HG02852 (cell line): ENCODE results near the gene KATNAL1.
A peak's percentile ranks its signal among the peaks of the same experiment; 100 is the strongest.

Experiments
- ATAC-seq: cut with Tn5 transposase; IDR thresholded peaks from one replicate; pipeline ENCODE4 v1.9.1; 2021; ENCODE audit warnings: mild to moderate bottlenecking, moderate library complexity; ENCODE audit not compliant: unreplicated experiment

KATNAL1 gene

GRCh38 chr13:30169442-30169841 lies 137.9 kb downstream of the KATNAL1 start:
- ATAC-seq, result no peak

- ATAC-seq, result no peak
Measured at GRCh38 chr13:30165796-30166195, 141.6 kb downstream of the KATNAL1 start.

- ATAC-seq, result no peak
Measured at GRCh38 chr13:30165071-30165470, 142.3 kb downstream of the KATNAL1 start.

GRCh38 chr13:30164146-30164545 lies 143.2 kb downstream of the KATNAL1 start:
- ATAC-seq, result no peak

- ATAC-seq, result no peak
Measured at GRCh38 chr13:30163441-30163840, 143.9 kb downstream of the KATNAL1 start.

GRCh38 chr13:30159446-30159839 lies 147.9 kb downstream of the KATNAL1 start:
- no peak for ATAC-seq

- ATAC-seq, result no peak
Measured at GRCh38 chr13:30158774-30159445, 148.4 kb downstream of the KATNAL1 start.

- peak; percentile 76 for ATAC-seq
Measured at GRCh38 chr13:30157616-30157993, 149.7 kb downstream of the KATNAL1 start.

- peak; percentile 20 for ATAC-seq
Measured at GRCh38 chr13:30156826-30157615, 150.3 kb downstream of the KATNAL1 start.

- ATAC-seq, result no peak
Measured at GRCh38 chr13:30156270-30156669, 151.1 kb downstream of the KATNAL1 start.

- no peak for ATAC-seq
Measured at GRCh38 chr13:30154931-30155330, 152.4 kb downstream of the KATNAL1 start.

- ATAC-seq, result no peak
Measured at GRCh38 chr13:30154531-30154930, 152.8 kb downstream of the KATNAL1 start.

- no peak for ATAC-seq
Measured at GRCh38 chr13:30153545-30154426, 153.6 kb downstream of the KATNAL1 start.
